Measurements from ENCODE around the gene EIF2S2.

DNA sequence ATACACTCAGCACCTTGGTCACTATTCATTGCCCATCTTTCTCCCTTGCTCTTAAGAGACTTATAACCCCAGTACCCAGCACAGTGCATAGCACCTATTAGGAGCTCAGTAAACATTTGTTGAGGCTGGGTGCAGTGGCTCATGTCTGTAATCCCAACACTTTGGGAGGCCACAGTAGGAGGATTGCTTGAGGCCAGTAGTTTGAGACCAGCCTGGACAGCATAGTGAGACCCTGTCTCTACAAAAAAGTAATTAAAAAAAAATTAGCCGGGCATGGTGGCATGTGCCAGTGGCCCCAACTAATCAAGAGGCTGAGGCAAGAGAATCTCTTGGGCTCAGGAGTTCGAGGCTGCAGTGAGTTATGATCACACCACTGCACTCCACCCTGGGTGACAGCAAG is 8.2 kb upstream of the EIF2S2 start:
- TF ChIP-seq CTCF (IDR thresholded peaks at IDR 0.05) (no peak), POLR2A (IDR thresholded peaks at IDR 0.05) (no peak)

Data from body of pancreas (tissue), 4 donors.